Stimulated activated effector memory CD8-positive, alpha-beta T cell treated with anti-CD3 and anti-CD28 coated beads, Interleukin-12 subunit alpha, Interleukin-12 subunit beta, amount 100 ng/mL, for 72 hours (primary cell): ENCODE measurements around the gene ABCC2.
A peak's percentile ranks its signal among the peaks of the same experiment; 100 is the strongest.
"Not testable (repeated sequence)": the region's sequence is repeated elsewhere in the genome, so short reads cannot be mapped to it uniquely, and the experiment has no call there.

Experiments used
- ATAC-seq: fragments of 150-1000 bp; cut with Tn5 transposase; 2 replicates; pipeline ENCODE4 v1.10.0; 2021
- DNase-seq, 2 donors: peaks; one replicate each; pipeline ENCODE4 v3.0.0; 2021 to 2022; ENCODE audit warnings: low spot score in 2 of 2
- H3K27ac Mint-ChIP-seq: one replicate; pipeline ENCODE4 v1.8.0; 2022; ENCODE audit warnings: mild to moderate bottlenecking, mixed read lengths
- H3K36me3 Mint-ChIP-seq: one replicate; pipeline ENCODE4 v1.8.0; 2022; ENCODE audit warnings: mild to moderate bottlenecking, mixed read lengths
- H3K4me1 Mint-ChIP-seq: one replicate; pipeline ENCODE4 v1.8.0; 2022; ENCODE audit warnings: mixed read lengths
- H3K4me3 Mint-ChIP-seq: one replicate; pipeline ENCODE4 v1.8.0; 2022; ENCODE audit warnings: mild to moderate bottlenecking, mixed read lengths
- H3K9me3 Mint-ChIP-seq: one replicate; pipeline ENCODE4 v1.8.0; 2022; ENCODE audit warnings: mixed read lengths

ABCC2 gene

DNA sequence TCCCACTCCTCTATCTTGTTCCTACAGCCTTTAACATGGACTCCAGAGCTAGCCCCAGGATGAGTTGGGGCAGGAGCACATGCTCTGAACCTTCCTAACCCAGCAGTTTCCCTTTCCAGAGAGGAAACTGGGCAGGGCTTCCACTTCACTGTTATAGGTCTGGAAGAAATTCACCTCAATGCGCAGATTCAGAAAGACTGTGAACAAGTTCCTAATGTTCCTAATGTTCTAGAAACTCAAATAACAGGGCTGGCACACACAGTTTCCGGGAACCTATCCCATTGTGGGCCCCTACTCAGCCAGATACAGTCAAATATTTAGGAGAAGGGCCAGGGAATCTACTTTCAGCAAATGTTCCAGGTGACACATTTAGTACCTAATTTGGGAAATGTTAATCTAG, 29.7 kb downstream of the ABCC2 start:
- H3K9me3 Mint-ChIP-seq, result no peaks in the 10 kb centered on the region
- H3K4me3 Mint-ChIP-seq, result no peak overlapping the region
- no peak overlapping the region for H3K27ac Mint-ChIP-seq
- H3K4me1 Mint-ChIP-seq, result no peaks in the 10 kb centered on the region
- DNase-seq, result no peak
- H3K36me3 Mint-ChIP-seq, result no peaks in the 10 kb centered on the region
- no peak for ATAC-seq

- H3K4me1 Mint-ChIP-seq, result no peaks in the 10 kb centered on the region
- no peak overlapping the region for H3K27ac Mint-ChIP-seq
Observed at GRCh38 chr10:99814143-99814542, 31.7 kb downstream of the ABCC2 start.

GRCh38 chr10:99815621-99816020, 33.2 kb downstream of the ABCC2 start:
- no peaks in the 10 kb centered on the region for H3K4me1 Mint-ChIP-seq
- no peak overlapping the region for H3K4me3 Mint-ChIP-seq
- no peaks in the 10 kb centered on the region for H3K9me3 Mint-ChIP-seq
- H3K36me3 Mint-ChIP-seq, result no peaks in the 10 kb centered on the region
- ATAC-seq, result no peak
- H3K27ac Mint-ChIP-seq, result no peak overlapping the region
- DNase-seq, result no peak

More at GRCh38 chr10:99814143-99814542, 31.7 kb downstream of the ABCC2 start:
- H3K36me3 Mint-ChIP-seq, result no peaks in the 10 kb centered on the region
- no peak overlapping the region for H3K4me3 Mint-ChIP-seq
- ATAC-seq, result no peak
- H3K9me3 Mint-ChIP-seq, result no peaks in the 10 kb centered on the region
- no peak for DNase-seq

GRCh38 chr10:99827936-99828335, 45.5 kb downstream of the ABCC2 start:
- Mint-ChIP-seq H3K4me3 (no peak overlapping the region), H3K4me1 (peaks cover 10% of the 10 kb centered on the region), H3K36me3 (no peaks in the 10 kb centered on the region), H3K27ac (peak overlapping the region; percentile 50), H3K9me3 (peaks cover 3% of the 10 kb centered on the region)
- DNase-seq (no peak), ATAC-seq (no peak)

- peaks cover 10% of the 10 kb centered on the region for H3K4me1 Mint-ChIP-seq
- peaks cover 3% of the 10 kb centered on the region for H3K9me3 Mint-ChIP-seq
- H3K27ac Mint-ChIP-seq, result peak overlapping the region; percentile 50
- DNase-seq (no peak), ATAC-seq (peak; percentile 58)
- no peaks in the 10 kb centered on the region for H3K36me3 Mint-ChIP-seq
- no peak overlapping the region for H3K4me3 Mint-ChIP-seq
Observed at GRCh38 chr10:99828464-99828863, 46.0 kb downstream of the ABCC2 start.

- peaks cover 3% of the 10 kb centered on the region for H3K9me3 Mint-ChIP-seq
- DNase-seq (no peak), ATAC-seq (no peak)
- peaks cover 16% of the 10 kb centered on the region for H3K4me1 Mint-ChIP-seq
- H3K27ac Mint-ChIP-seq, result peak overlapping the region; percentile 46
- H3K4me3 Mint-ChIP-seq, result no peak overlapping the region
- no peaks in the 10 kb centered on the region for H3K36me3 Mint-ChIP-seq
Observed at GRCh38 chr10:99832439-99832838, 50.0 kb downstream of the ABCC2 start.

DNA sequence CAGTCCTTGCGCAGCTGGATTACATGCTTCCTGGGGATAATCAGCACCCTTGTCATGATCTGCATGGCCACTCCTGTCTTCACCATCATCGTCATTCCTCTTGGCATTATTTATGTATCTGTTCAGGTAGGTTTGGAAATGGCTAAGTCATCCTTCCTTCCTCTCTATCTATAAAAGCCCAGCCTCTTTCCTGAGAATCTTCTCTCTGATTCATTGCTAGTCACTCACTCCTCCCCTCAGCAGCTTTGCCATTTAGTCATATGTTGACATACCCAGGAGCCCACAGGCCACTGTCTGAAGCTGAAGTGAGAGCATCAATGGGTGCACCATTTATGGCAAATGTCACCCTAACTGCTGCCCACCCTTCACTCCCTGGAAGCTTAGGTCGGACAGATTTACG, 52.0 kb downstream of the ABCC2 start:
- no peak for DNase-seq
- Mint-ChIP-seq H3K27ac (no peak overlapping the region), H3K4me3 (no peak overlapping the region), H3K9me3 (no peaks in the 10 kb centered on the region), H3K4me1 (peaks cover 6% of the 10 kb centered on the region), H3K36me3 (no peaks in the 10 kb centered on the region)
- ATAC-seq, result peak; percentile 91

GRCh38 chr10:99835947-99836346, 53.5 kb downstream of the ABCC2 start:
- H3K4me1 Mint-ChIP-seq, result peaks cover 6% of the 10 kb centered on the region
- H3K9me3 Mint-ChIP-seq, result no peaks in the 10 kb centered on the region
- no peak for DNase-seq
- ATAC-seq, result no peak
- no peak overlapping the region for H3K4me3 Mint-ChIP-seq
- H3K36me3 Mint-ChIP-seq, result no peaks in the 10 kb centered on the region
- H3K27ac Mint-ChIP-seq, result no peak overlapping the region

GRCh38 chr10:99836711-99837110, 54.3 kb downstream of the ABCC2 start:
- Mint-ChIP-seq H3K4me1 (peaks cover 6% of the 10 kb centered on the region), H3K9me3 (no peaks in the 10 kb centered on the region), H3K27ac (no peak overlapping the region), H3K4me3 (no peak overlapping the region), H3K36me3 (no peaks in the 10 kb centered on the region)
- DNase-seq (no peak), ATAC-seq (no peak)

DNA sequence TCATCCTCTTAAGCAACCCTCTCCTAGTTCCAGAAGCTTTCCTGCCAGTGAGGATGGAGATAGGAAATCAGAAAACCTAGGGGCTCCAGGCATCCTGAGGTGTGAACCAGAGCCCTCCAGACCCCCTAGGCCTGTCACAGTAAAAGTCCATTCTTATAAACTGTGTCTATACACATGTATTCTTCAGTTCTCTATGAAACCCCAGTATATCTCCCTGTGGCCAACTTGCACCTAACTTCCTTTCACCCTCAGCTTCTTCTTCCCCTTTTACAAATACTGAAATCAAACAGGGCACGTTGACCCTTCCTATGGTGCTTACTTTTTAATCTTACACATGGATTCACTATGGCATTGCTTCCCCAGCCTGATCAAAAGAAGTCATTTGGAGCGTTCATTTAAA, 58.4 kb downstream of the ABCC2 start:
- H3K36me3 Mint-ChIP-seq, H3K4me1 Mint-ChIP-seq, H3K27ac Mint-ChIP-seq, ATAC-seq, DNase-seq, H3K4me3 Mint-ChIP-seq, H3K9me3 Mint-ChIP-seq: not testable (repeated sequence)

DNA sequence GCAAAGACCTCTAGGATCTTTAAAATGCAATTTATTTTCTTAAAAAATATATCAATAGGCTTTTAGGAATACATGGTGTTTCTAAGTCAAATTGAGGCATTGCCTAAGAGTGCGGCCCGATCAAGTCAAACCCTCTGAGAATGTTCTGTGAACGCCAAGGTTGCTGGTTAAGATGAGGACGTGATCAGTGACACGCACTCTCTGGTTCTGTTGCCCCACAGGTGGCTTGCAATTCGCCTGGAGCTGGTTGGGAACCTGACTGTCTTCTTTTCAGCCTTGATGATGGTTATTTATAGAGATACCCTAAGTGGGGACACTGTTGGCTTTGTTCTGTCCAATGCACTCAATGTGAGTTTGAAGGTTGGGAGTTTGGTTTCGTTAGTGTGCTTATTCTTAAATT, 59.3 kb downstream of the ABCC2 start:
- Mint-ChIP-seq H3K36me3 (no peaks in the 10 kb centered on the region), H3K4me3 (no peak overlapping the region), H3K27ac (no peak overlapping the region), H3K9me3 (no peaks in the 10 kb centered on the region), H3K4me1 (no peaks in the 10 kb centered on the region)
- ATAC-seq (no peak), DNase-seq (no peak)

GRCh38 chr10:99843310-99843709, 60.9 kb downstream of the ABCC2 start:
- DNase-seq (no peak), ATAC-seq (no peak)
- Mint-ChIP-seq H3K36me3 (no peaks in the 10 kb centered on the region), H3K9me3 (no peaks in the 10 kb centered on the region), H3K4me1 (no peaks in the 10 kb centered on the region), H3K4me3 (no peak overlapping the region), H3K27ac (no peak overlapping the region)

DNA sequence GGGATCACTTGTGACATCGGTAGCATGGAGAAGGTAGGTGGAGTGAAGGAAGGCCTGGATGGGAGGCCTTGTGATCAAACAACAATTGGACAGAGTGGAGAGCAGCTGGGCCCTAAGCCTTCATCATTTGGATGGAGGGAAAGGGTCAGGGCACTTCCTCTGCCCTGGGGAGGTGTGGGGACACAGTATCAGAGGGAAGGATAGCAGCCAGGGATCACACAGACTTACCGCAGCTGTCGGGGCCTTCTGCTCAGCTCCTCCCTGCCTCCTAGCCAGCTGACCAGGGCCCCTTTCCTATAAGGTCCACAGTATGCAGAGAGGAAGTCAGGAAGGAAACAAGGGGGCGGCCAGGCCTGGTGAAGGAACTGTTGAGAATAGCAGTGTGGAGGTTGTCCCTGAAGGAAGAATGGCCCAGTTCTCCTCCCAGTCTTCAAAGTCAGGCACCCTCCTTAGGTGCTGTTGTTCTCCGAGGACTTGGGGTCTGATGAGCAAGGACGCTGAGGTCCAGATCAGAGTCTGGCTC, 62.1 kb downstream of the ABCC2 start:
- Mint-ChIP-seq H3K27ac (no peak overlapping the region), H3K9me3 (no peaks in the 10 kb centered on the region), H3K4me3 (no peak overlapping the region), H3K4me1 (no peaks in the 10 kb centered on the region), H3K36me3 (no peaks in the 10 kb centered on the region)
- DNase-seq, result no peak
- no peak for ATAC-seq

GRCh38 chr10:99845837-99846382, 63.5 kb downstream of the ABCC2 start:
- H3K4me3 Mint-ChIP-seq, result peak overlapping the region; percentile 32
- ATAC-seq, result peak; percentile 87

GRCh38 chr10:99849057-99849456, 66.6 kb downstream of the ABCC2 start:
- Mint-ChIP-seq H3K9me3 (no peaks in the 10 kb centered on the region), H3K36me3 (no peaks in the 10 kb centered on the region), H3K4me1 (no peaks in the 10 kb centered on the region), H3K27ac (no peak overlapping the region), H3K4me3 (no peak overlapping the region)
- DNase-seq, result no peak
- ATAC-seq, result no peak

More at GRCh38 chr10:99845837-99846382, 63.5 kb downstream of the ABCC2 start:
- Mint-ChIP-seq H3K36me3 (no peaks in the 10 kb centered on the region), H3K4me1 (no peaks in the 10 kb centered on the region), H3K27ac (no peak overlapping the region), H3K9me3 (no peaks in the 10 kb centered on the region)
- peak; percentile 54 to 77 for DNase-seq

DNA sequence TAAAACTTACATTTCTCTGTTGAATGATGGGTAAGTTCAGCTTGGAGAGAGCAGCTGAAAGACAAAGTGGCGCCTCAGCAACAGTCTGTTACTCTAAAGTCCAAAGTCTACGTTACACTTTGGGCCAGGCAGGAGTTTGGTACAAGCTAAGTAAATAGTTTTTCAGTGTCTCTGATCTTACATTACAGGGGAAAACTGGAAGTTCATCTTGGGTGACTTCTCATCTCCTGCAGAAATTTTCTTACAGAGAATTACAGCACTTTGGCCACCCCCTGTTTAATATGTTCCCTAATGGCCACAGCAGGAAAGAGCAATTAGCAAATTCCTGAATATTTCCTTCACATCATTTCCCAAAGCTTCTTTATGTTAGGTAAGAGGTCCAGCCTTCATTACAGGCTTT, 67.1 kb downstream of the ABCC2 start:
- Mint-ChIP-seq H3K4me1 (no peaks in the 10 kb centered on the region), H3K36me3 (no peaks in the 10 kb centered on the region), H3K27ac (no peak overlapping the region), H3K9me3 (no peaks in the 10 kb centered on the region), H3K4me3 (no peak overlapping the region)
- no peak for ATAC-seq
- DNase-seq, result no peak
